SK-N-SH treated with all-trans-retinoic acid at 6 μM for 48 hours (cell line): ENCODE measurements around the gene CATSPER3.

Experiments
- ARNTL ChIP-seq: fragments of 450-650 bp; formaldehyde crosslinking; IDR thresholded peaks from 2 replicates; pipeline ENCODE4 v1.5.0; 2020; ENCODE audit warnings: low read depth, mild to moderate bottlenecking, moderate library complexity, borderline replicate concordance
- ESRRG ChIP-seq: fragments of 250-450 bp; sonication (Bioruptor Pico); IDR thresholded peaks from 2 replicates; pipeline ENCODE4 v1.6.1; 2021; ENCODE audit warnings: mild to moderate bottlenecking
- RARB ChIP-seq: fragments of 250-450 bp; sonication (Bioruptor Pico); IDR thresholded peaks from 2 replicates; pipeline ENCODE4 v1.8.0; 2021; ENCODE audit warnings: mild to moderate bottlenecking, moderate library complexity
- TOX ChIP-seq: fragments of 250-450 bp; sonication (Bioruptor Pico); IDR thresholded peaks from 2 replicates; pipeline ENCODE4 v1.8.0; 2021; ENCODE audit warnings: mild to moderate bottlenecking, moderate library complexity, borderline replicate concordance
- ZFP3 ChIP-seq: fragments of 250-450 bp; sonication (Bioruptor Pico); IDR thresholded peaks from 2 replicates; pipeline ENCODE4 v1.5.0; 2020; ENCODE audit warnings: mild to moderate bottlenecking, moderate library complexity
- ZNF565 ChIP-seq: fragments of 450-650 bp; formaldehyde crosslinking; conservative IDR thresholded peaks from 2 replicates; pipeline ENCODE4 v1.5.0; 2020; ENCODE audit warnings: low read depth, mild to moderate bottlenecking, moderate library complexity
- ZNF70 ChIP-seq: fragments of 450-650 bp; formaldehyde crosslinking; IDR thresholded peaks from 2 replicates; pipeline ENCODE4 v1.5.0; 2020; ENCODE audit warnings: mild to moderate bottlenecking, moderate library complexity
- TF ChIP-seq, protein P1 (sequence below): fragments of 250-450 bp; sonication (Bioruptor Pico); IDR thresholded peaks from 2 replicates; pipeline ENCODE4 v1.8.0; 2020; ENCODE audit warnings: mild to moderate bottlenecking, moderate library complexity, borderline replicate concordance
- TF ChIP-seq, protein P2 (sequence below): fragments of 250-450 bp; sonication (Bioruptor Pico); IDR thresholded peaks from 2 replicates; pipeline ENCODE4 v1.5.1; 2020; ENCODE audit warnings: low read depth, mild to moderate bottlenecking, moderate library complexity
- TF ChIP-seq, protein P3 (sequence below): fragments of 250-450 bp; sonication (Bioruptor Pico); IDR thresholded peaks from 2 replicates; pipeline ENCODE4 v1.5.1; 2021; ENCODE audit warnings: mild to moderate bottlenecking, moderate library complexity

DNA sequence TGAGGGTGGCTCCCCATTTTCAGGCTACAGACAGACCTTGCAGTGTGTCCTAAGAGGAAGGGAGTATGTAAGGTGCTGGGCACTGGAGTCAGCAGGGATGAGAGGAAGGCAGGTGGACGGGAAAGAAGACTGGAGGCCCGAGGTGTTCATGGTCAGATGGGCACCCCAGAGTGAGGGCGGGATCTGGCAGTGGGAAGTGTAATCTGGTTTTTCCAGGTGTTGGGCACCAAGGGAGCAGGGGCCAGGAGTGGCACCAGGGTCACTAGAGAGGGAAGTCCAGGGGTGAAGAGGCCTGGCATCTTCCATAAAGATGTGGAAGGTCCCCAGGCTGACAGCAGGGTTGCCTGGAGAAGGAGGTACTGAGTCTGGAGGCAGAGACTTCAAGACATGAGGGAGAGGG is 36.7 kb downstream of the CATSPER3 start:
- no peak for TF ChIP-seq ESRRG (CRISPR knock-in tag)
- no peak for TF ChIP-seq ARNTL (CRISPR knock-in tag)
- TF ChIP-seq ZNF70 (CRISPR knock-in tag) = no peak
- TF ChIP-seq TOX (CRISPR knock-in tag) = no peak
- TF ChIP-seq ZNF565 (CRISPR knock-in tag) = no peak
- no peak for TF ChIP-seq ZFP3 (CRISPR knock-in tag)
- TF ChIP-seq RARB (CRISPR knock-in tag) = no peak
- TF ChIP-seq, protein P1, sequence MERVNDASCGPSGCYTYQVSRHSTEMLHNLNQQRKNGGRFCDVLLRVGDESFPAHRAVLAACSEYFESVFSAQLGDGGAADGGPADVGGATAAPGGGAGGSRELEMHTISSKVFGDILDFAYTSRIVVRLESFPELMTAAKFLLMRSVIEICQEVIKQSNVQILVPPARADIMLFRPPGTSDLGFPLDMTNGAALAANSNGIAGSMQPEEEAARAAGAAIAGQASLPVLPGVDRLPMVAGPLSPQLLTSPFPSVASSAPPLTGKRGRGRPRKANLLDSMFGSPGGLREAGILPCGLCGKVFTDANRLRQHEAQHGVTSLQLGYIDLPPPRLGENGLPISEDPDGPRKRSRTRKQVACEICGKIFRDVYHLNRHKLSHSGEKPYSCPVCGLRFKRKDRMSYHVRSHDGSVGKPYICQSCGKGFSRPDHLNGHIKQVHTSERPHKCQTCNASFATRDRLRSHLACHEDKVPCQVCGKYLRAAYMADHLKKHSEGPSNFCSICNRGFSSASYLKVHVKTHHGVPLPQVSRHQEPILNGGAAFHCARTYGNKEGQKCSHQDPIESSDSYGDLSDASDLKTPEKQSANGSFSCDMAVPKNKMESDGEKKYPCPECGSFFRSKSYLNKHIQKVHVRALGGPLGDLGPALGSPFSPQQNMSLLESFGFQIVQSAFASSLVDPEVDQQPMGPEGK (CRISPR knock-in tag) = no peak
- TF ChIP-seq, protein P2, sequence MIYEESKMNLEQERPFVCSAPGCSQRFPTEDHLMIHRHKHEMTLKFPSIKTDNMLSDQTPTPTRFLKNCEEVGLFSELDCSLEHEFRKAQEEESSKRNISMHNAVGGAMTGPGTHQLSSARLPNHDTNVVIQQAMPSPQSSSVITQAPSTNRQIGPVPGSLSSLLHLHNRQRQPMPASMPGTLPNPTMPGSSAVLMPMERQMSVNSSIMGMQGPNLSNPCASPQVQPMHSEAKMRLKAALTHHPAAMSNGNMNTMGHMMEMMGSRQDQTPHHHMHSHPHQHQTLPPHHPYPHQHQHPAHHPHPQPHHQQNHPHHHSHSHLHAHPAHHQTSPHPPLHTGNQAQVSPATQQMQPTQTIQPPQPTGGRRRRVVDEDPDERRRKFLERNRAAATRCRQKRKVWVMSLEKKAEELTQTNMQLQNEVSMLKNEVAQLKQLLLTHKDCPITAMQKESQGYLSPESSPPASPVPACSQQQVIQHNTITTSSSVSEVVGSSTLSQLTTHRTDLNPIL = no peak
- TF ChIP-seq, protein P3, sequence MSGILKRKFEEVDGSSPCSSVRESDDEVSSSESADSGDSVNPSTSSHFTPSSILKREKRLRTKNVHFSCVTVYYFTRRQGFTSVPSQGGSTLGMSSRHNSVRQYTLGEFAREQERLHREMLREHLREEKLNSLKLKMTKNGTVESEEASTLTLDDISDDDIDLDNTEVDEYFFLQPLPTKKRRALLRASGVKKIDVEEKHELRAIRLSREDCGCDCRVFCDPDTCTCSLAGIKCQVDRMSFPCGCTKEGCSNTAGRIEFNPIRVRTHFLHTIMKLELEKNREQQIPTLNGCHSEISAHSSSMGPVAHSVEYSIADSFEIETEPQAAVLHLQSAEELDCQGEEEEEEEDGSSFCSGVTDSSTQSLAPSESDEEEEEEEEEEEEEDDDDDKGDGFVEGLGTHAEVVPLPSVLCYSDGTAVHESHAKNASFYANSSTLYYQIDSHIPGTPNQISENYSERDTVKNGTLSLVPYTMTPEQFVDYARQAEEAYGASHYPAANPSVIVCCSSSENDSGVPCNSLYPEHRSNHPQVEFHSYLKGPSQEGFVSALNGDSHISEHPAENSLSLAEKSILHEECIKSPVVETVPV = no peak
